AG04449 (cell line): ENCODE data around the gene TMEM132E.

Source experiments
- CTCF ChIA-PET: fragments of 350-600 bp; formaldehyde crosslinking; extraction: SDS; loops from one replicate; lab custom pipeline; 2021; ENCODE audit warnings: antibody characterized with exemption; lab: Yijun Ruan, JAX
- POLR2A ChIA-PET: fragments of 400-600, 350-600 bp; formaldehyde crosslinking; extraction: SDS; loops from one replicate; lab custom pipeline; 2020; ENCODE audit warnings: antibody characterized with exemption, inconsistent platforms; lab: Yijun Ruan, JAX
- DNase-seq: peaks from one replicate; pipeline ENCODE4 v3.0.0-alpha.2; 2010; ENCODE audit warnings: low read depth, low spot score
- H3K4me3 ChIP-seq: 2 replicates; pipeline ENCODE4 v1.5.1; 2011; ENCODE audit warnings: low read depth, mild to moderate bottlenecking, control low read depth, low read length
- CTCF ChIP-seq: IDR thresholded peaks from one replicate; pipeline ENCODE4 v1.5.1; 2011; ENCODE audit warnings: mild to moderate bottlenecking, moderate library complexity, low read length, control low read depth, inconsistent platforms; ENCODE audit not compliant: insufficient read depth; ENCODE audit errors: missing control alignments

TMEM132E gene

DNA sequence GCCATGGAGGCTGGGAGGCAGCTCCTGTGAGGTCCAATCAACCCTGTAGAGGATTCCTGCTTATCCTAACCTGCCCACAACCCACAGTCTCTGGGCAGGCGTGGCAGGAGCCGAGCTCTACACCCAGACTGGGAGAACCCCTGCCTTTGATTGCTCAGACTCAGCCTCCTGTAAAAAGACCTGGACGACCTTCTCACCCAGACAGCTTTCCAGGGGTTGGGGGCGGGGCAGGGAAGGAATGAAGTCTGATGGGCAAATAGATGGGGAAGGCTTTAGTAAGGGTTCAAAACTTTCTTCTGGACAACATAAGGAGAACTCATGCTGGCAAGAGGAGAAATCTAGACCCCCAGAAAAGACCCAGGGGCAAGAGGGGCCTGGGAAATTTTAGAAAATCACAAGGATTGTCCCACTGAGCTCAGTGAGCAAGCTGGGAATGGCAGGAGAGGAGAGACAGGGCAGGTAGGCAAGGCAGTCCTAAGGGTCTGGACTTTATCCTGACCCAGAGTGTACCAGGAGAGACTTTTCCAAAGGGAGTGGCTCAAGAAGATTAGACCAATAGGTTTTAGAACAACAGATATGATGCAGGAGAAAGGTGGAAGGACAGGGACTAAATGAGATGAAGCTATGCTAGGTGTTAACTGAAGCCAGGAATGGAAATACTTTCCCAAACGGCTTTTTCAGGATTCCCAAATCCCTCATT is 70.8 kb downstream of the TMEM132E start:
- TF ChIP-seq CTCF, result no peak
- H3K4me3 ChIP-seq, result no peak overlapping the region
- POLR2A ChIA-PET, result no interaction called here
- CTCF ChIA-PET, result no interaction called here
- DNase-seq, result no peak

DNA sequence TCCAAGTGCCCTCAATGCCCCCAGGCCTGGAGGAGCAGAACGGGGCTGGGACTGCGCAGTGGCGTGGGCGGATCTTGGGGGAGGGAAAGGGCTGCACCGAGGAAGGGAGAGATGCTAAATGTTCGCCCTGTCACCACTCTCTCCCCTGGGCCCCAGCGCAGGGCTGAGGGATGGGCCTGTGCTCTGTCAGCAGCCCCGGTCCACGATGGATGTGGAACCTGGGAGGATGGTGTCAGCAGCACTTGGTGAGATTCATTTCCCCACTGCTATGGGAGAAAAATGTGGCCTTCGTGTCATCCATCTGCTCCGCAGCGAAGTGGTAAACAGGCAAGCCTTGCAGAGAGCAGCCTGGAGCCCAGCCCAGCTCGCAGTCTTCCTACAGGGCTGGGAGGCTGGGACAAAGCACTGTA is 72.0 kb downstream of the TMEM132E start:
- ChIA-PET CTCF (no interaction called here), POLR2A (no interaction called here)
- no peak for DNase-seq

GRCh38 chr17:34652021-34652555 is 72.7 kb downstream of the TMEM132E start:
- no peak for DNase-seq
- H3K4me3 ChIP-seq, result no peak overlapping the region
- ChIA-PET CTCF (no interaction called here), POLR2A (no interaction called here)
- no peak for TF ChIP-seq CTCF

More for the DNA sequence above, 72.0 kb downstream of the TMEM132E start:
- no peak overlapping the region for H3K4me3 ChIP-seq
- no peak for TF ChIP-seq CTCF

DNA sequence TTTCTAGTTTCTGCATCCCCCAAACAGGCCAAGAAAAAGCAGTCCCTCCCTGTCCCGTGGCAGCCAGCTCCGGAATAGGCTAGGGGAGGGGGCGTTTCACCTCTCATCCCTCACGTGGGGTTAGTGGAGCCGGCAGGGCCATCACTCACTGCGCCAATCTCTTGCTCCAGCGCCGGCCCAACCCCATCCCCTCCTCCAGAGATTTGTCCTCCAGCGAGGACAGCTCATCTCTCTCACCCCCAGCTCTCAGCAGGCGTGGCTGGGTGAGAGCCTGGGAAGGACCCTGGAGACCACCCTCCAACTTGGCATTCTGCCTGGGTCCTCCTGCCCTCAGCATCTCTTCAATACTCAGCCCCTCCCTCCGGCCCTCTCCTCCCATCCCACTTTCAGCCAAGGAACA is 74.1 kb downstream of the TMEM132E start:
- DNase-seq, result no peak
- TF ChIP-seq CTCF, result no peak
- CTCF ChIA-PET, result no interaction called here
- no peak overlapping the region for H3K4me3 ChIP-seq
- POLR2A ChIA-PET, result no interaction called here

DNA sequence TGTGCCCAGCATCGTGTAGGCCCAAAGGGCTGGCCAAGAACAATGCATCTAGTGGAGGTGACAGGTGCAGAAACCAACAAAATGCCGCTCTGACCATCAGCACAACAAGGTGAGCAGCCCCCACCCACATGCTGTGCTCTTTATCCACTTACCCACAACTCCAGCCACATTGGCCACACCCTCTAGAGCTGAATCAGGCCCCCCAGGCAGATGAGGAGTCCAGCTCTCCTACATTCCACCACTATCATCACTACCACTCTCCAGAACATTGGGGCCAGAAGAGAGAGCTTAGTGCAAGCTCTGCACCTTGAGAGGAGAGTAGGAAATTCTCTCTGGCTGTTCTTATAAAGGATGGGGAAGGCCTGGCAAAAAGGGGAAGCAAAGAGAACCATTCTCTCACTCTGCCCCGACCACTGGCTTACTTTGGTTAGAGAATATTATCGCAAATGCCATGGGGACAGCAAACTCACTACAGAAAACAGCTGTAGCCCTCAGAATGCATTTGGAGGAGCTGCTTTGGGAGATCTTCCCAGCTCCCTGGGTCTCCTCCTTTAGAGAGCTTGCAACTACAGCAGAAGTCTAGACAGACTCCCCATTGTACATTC is 75.0 kb downstream of the TMEM132E start:
- CTCF ChIA-PET, result no interaction called here

GRCh38 chr17:34654881-34655276 is 75.5 kb downstream of the TMEM132E start:
- ChIA-PET POLR2A (no interaction called here), CTCF (no interaction called here)
- H3K4me3 ChIP-seq, result no peak overlapping the region
- TF ChIP-seq CTCF, result no peak
- no peak for DNase-seq

More for the DNA sequence above, 75.0 kb downstream of the TMEM132E start:
- no peak for DNase-seq
- POLR2A ChIA-PET, result no interaction called here
- H3K4me3 ChIP-seq, result no peak overlapping the region
- no peak for TF ChIP-seq CTCF
